Activated naive CD4-positive, alpha-beta T cell treated with Interleukin-2 at 50 U/mL for 16 hours (primary cell): ENCODE results near the gene SNX6.
A peak's percentile ranks its signal among the peaks of the same experiment; 100 is the strongest.
"Not testable (repeated sequence)": the region's sequence is repeated elsewhere in the genome, so short reads cannot be mapped to it uniquely, and the experiment has no call there.

Experiments used
- DNase-seq: peaks from one replicate; pipeline ENCODE4 v3.0.0-alpha.2; 2020

SNX6 gene

DNA sequence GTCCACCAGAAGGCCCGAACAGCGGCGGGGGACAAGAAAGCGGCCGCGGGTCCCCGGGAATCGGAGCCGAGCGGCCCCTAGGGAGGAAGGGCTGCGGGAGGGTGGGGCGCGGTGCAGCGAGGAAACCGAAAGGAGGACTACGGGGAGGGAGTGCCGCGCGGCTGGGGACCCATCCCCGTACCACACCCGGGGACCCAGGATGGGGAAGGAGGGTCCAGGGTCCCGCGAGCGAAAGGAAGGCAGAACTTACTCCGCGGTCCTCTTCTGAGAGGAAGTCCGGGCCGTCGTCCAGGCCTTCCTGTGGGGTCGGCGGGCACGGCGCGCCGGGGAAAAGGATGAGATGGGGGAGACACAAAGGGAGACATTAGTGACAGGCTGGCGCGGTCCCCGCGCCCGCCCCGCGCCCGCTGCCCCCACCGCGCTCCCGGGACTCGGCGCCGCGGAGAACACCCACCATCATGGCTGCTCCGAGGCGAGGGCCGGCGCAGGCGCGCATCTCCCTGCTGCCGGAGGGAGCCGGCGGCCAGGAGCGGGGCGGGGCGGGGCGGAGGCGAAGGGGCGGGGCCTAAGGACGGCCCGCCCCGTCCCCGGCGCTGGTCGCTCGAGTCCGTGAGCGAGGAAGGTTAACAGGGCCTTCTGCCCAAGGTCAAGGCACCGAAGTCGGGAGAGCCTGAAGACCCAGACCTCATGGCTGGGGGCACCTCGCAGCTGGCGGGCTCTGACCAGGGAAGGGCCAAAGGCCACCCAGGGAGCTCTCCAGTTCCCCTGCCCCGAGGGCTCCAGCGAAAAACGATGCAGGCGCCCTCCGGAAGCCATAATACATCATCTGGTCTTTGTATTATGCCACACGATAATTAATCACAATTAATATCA, at the start of gene SNX6:
TSS of gene SNX6 (minus strand) at position 492 of the 873 bp plus-strand sequence. CDS start at position 460, 32 bp downstream.
- peak; percentile 84 for DNase-seq

DNA sequence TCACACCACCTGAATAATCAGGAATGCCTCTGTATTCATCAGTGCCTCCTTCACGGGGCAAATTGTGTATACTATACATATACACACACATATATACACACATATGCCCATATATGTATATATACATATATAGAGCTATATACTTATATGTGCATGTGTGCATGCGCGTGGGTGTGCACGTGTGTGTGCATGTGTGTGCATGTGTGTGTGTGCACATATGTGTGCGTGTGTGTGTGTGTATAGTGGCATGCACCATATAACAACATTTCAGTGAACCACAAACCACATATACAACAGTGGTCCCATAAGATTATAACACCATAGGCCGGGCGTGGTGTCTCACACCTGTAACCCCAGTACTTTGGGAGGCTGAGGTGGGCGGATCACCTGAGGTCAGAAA, 48.8 kb upstream of the SNX6 start:
- DNase-seq: no peak

DNA sequence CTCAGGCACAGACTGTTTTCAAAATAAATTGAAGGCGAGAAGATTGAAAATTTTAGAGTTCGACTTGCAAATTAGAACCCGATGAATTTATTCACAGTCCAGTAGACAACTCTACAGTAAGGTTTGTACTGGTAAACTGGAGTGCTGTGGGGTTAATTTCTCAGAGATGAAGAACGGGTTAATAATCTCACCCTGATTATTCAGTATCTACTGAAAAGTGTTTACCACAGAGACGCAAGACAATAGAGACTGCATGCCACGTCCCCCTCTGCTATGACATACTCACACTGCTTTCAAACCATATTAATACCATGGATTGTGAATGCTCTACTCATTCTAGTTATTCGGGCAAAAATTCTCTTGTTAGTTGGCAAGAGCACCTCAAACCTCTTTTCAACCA, 48.4 kb upstream of the SNX6 start:
- DNase-seq: no peak

DNA sequence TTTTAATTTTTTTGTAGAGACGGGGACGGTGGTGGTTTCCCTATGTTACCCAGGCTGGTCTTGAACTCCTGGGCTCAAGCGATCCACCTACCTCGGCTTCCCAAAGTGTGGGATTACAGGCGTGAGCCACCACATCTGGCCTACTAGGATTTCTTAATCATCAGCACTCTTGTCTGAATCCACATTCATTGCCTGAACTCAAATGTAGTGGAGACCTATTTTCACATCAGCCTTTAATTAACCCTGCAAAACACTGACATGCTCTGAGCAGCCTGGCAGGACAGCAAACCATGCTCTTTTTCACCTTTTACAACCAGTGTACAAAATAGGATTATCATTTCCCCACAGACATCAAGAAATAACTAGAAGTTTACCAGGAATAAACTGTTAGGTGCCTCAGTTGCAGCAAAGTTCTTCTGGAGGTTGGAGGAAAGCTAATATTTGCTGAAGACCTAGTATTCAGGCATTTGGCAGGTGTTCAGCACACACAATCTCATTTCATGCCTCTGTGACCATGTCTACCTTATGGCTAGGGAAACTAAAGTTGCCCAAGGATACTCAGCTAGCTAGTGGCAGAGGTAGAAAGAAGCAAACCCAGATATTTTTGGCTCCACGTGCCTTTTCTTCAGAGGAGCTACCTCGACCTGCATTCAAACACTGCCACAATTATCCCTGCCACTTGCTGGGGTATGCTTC, 46.7 kb upstream of the SNX6 start:
- no peak for DNase-seq

DNA sequence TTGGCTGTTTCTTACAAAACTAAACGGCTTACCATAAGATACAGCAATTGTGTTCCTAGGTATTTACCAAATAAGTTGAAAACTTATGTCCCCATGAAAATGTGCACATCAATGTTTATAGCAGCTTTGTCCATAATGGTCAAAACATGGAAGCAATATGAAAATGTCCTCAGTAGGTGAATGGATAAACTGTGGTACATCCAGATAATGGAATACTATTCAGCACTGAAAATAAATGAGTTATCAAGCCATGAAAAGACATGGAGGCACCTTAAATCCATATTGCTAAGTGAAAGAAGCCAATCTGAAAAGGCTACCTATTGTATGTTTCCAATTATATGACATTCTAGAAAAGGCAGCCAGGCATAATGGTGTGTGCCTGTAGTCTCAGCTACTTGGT, 43.8 kb upstream of the SNX6 start:
- no peak for DNase-seq

DNA sequence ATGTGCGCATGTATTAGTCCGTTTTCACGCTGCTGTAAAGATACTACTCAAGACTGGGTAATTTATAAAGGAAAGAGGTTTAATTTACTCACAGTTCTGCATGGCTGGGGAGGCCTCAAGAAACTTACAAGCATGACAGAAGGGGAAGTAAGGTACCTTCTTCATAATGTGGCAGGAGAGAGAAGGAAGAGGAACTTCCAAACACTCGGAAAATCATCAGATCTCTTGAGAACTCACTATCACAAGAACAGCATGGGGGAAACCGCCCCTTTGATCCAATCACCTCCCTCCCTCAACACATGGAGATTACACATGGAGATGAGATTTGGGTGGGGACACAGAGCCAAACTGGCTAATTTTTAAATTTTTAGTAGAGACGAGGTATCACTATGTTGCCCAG, 41.8 kb upstream of the SNX6 start:
- DNase-seq: no peak

DNA sequence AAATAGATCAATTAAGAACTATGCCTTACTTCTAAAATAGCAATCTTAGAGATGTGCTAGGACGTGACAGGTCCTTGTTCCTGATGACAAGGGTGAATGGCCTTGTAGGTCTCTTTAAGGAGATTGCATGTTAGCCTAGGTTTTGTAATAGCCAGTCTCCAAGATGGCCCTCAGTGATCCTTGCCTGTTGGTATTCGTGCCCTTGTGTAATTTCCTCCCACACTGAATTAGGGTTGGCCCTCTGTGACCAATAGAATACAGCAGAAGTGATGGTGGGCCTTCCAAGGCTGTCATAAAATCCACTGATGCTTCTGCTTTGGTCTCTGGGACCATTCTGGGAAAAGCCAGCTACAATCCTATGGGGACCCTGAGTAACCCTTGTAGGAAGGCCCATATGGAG, 38.2 kb upstream of the SNX6 start:
- DNase-seq: no peak

DNA sequence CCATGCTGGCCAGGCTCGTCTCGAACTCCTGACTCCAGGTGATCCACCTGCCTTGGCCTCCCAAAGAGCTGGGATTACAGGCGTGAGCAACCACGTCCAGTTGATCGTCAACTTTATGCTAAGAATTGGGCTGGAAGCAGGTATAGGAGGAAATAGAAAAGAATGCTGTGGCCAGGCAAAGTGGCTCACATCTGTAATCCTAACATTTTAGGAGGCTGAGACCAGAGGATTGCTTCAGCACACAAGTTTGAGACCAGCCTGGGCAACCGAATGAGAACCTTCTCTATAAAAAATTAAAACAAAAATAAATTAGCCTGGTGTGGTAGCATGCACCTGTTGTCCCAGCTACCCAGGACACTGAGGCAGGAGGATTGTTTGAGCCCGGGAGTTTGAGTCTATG, 37.1 kb upstream of the SNX6 start:
- DNase-seq: no peak

DNA sequence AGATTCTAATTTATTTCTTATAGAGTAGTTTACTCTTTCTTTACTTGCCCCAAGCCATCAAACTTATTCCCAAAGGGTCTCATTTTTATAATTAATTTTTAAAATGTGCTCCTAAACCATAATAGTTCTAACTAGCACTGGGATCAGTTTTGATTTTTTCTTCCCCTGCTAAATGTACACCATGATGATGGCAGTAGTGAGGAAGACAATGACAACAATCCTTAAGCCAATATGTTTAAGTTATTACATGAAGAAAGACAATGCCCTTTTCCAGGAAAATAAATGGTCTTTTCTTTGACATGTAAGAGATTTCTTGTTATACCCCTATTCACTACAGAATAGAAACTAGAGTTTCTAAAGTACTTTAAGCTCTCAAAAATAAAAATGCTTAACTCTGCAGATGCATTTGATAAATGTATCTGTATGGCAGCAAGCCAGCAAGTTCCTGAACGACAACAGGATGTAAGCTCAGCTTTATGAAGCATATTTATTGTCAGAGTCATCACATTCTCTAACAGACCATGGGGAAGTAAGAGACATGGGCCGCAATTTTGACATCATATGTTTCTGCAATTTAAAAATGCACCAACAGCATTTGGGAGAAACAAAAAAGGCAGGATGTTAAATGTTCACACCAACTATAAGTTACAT, 36.0 kb upstream of the SNX6 start:
- DNase-seq: no peak

DNA sequence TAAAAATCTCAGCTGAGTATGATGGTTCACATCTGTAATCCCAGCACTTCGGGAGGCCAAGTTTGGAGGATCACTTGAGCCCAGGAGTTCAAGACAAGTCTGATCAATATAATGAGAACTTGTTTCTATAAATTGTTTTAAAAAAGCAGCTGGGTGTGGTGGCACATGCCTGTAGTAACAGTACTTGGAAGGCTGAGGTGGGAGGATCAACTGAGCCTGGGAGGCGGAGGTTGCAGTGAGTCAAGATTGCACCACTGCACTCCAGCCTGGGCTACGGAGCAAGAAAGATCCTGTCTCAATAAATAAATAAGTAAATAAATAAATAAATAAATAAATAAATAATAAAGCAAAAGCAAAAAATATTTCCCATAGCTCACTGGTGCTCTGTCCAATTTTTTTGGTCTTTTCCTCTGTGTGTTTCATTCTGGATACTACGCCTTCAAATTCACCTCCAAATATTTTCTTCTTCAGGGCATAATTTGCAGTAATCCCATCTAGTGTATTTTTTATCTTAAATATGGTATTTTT, 32.7 kb upstream of the SNX6 start:
- DNase-seq: no peak

DNA sequence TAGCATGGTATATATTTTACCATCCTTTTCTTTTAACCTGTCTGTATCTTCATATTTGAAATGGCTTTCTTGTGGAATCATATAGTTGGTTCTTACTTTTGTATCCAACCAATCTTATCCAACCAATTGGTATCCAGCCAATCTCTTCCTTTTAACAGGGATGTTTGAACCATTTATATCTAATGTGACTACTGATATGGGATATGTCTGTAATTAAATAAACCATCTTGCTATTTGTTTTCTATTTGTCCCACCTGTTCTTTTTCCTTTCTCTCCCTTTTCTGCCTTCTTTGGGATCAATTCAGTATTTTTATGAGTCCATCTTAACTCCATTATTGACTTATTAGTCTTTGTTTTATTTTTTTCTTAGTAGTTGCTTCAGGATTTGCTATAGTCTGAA, 30.8 kb upstream of the SNX6 start:
- DNase-seq: no peak

DNA sequence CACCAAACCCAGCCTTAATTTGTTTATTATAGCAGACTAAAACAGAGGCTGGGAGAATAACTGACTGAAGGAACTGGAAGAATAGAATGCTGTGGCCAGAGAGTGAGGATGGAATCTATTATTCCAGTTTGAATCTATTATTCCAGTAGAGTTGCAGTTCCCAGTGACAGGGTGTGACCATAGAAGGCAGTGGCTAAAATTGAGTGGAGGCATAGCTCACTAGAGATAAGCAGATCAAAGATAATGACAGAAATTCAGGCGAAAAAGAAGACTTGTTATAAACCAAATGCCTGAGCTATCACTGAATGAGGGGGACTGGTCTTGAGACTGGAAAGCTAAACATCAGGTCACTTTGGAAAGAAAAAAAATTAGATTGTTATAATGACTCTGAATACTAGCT, 26.0 kb upstream of the SNX6 start:
- DNase-seq: no peak

DNA sequence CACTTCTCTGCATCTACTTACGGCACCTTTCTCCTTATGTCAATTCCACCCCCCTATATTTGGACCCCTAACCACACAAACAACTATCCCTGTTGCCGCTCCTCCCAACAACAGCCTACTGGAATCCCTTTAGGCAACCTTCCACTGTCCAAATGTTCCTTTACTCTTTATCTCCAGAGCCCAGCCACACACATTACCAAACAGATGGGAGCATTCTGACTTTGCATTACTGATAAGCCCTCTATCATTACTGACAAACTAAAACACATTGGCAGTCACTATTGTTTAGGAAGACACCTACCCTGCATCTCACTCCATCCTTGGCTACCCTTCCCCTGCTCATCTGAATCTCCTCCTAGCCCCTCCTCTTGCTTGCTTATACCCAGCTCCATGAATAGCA, 23.1 kb upstream of the SNX6 start:
- not testable (repeated sequence) for DNase-seq

DNA sequence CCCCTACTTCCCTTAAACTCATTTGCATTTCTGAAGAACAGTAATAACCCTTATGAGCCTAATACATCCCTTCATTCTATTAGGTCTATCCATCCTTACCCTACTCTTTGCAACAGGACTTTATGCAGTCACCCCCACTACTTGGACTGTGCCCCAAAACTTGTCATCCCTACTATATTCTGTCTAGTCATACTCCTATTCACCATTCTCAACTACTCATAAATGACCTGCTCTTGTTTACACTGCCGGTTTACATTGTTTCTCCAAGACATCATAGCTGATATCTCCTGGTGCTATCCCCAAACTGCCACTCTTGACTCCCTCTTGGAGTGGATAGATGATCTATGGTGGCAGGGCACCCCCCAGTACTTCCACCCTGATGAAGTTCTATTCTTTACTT, 22.4 kb upstream of the SNX6 start:
- not testable (repeated sequence) for DNase-seq

DNA sequence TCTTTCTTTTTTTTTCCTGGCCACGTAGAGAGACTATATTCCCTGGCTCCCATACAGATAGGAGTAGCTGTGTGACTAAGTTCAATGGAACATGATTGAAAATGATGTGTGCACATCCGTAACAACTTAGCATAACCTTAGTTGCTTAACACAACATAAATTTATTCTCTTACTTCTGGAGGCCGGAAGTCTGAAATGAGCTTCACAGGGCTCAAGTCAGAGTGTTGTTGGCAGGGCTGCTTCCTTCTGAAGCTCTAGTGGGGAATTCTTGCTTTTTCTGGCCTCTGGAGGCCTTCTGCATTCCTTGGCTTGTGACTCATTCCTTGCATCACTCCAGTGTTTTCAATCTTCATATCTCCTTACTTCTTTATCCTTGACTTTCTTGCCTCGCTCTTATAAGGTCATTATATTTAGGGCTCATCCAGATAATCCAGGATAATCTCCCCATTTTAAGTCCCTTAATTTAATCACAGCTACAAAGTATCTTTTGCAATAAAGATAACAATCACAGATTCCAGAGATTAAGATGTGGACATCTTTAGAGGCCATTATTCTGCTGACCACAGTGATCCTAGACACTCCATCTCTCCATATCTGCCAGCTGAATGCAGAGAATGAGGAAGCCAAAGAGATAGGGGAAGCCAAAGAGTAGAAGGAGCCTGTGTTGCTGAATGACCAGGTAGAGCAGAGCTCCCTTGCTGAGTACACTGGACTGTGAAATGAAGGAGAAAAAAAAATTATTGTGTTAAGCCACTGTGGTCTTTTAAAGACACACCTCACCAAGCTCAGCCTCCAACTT, 21.0 kb upstream of the SNX6 start:
- no peak for DNase-seq

DNA sequence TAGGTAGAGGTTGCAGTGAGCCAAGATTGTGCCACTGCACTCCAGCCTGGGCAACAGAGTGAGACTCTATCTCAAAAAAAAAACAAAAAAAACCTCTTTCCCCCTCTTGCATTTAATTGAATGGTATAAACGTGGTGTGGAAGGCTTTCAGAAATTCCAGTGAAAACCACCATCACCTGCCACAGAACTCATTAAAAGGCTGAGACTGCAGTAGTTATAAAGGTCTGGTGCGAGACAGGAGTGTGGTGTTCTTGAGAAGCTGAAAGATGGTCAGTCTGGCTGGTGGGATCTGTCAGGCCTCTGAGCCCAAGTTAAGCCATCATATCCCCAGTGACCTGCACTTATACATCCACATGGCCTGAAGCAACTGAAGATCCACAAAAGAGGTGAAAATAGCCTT, 20.1 kb upstream of the SNX6 start:
- not testable (repeated sequence) for DNase-seq

DNA sequence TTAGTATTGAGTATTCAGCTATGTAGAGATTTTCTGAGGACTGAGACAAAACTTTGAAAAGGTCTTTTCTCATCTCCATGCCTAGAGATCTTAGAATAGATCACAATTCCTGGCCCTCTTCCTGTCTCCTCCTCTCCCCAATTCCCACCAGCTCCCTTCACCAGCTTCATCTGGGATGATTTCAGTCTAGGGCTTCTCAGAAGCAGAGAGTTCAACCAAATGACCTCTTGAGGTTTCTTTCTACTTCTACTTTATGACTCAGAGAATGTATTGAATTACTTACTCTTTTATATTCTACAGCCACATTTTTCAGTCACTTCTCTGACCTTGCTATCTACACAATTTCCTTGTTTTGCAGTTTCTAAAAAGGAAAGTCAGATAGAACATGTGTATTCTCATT, 19.4 kb upstream of the SNX6 start:
- no peak for DNase-seq

DNA sequence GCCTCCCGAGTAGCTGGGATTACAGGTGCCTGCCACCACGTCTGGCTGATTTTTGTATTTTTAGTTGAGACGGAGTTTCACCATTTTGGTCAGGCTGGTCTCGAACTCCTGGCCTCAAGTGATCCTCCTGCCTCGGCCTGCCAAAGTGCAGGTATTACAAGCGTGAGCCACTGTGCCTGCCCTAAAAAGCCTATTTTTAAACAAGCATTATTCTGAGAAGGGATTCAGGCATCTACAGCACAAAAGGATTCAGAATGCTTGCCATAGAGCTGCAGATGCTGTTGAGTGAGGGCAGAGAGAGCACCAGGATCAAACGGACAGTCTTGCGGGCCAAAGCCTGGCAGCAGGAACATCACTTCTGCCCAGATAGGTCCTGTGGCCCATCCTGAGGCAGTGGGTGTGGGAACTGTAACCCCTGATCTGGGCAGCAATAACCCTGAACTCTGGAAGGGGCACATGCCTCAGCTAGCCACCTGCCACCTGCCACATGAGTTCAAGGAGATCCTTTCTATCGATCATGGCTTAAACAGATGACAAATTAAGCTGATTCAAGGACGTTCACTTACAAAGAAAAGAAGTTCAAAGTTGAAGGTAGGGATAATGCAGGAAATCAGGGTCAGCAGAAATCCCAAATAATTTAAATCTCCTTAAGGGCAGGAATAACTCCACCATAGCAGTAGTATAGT, 16.8 kb upstream of the SNX6 start:
- DNase-seq: no peak

DNA sequence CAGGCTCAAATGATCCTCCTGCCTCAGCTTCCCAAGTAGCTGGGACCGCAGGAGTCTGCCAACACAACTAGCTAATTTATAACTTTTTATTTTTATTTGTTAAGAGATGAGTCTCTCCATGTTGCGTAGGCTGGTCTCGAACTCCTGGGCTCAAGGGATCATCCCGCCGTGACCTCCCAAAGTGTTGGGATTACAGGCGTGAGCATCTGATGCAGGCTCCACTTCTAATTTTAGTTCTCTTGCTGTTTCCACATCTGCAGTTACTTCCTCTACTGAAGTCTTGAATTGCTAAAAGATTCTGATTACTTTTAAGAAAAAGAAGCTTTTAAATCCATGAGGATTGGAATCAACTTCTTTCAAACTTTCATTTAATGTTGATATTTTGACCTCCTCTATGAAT, 13.4 kb upstream of the SNX6 start:
- DNase-seq: no peak

DNA sequence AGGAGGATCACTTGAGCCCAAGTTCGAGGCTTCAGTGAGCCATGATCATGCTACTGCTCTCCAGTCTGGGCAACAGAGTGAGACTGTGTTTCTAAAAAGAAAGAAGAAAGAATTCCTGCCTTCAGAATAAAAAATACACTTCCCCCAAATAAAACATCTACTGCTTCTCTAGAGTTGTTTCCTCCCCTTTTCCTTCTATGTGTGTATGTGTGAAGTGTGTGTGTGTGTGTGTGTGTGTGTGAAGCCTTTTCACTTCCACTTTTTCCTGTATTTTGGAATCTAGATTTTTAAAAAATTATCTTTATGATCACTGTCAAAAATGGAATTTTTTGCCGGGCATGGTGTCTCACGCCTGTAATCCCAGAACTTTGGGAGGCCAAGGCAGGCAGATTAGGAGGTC, 12.6 kb upstream of the SNX6 start:
- DNase-seq: no peak

DNA sequence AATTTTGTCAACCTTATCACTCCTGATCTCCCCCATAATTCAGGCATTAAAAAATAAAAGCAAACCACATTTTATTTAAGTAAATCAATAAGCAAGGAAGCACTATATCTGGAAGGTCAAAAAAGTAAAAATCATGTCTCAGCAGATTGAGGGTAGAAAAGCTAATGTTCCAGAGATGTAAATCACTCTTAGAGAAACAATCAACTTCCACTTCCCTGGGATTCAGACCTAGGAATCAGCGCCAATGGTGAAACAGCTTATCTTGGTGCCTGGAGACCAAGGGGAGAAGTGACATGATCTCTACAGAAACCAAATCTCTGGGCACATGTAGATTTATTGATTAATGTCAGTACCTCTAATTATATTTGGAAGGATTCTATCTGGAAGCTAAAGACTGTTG, 10.9 kb upstream of the SNX6 start:
- DNase-seq: no peak

DNA sequence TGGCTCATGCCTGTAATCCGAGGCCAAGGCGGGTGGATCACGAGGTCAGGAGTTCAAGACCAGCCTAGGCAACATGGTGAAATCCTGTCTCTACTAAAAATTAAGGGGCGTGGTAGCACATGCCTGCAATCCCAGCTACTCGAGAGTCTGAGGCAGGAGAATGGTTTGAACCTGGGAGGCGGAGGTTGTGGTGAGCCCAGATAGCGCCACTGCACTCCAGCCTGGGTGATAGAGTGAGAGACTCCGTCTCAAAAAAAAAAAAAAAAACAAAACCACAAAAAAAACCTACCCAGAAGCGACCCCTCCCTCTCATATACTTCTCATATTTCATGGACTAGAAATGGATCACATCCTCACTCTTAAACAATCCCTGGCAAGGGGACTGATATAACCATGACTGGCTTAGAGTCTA, 4.4 kb upstream of the SNX6 start:
- DNase-seq: not testable (repeated sequence)
